MM.1S (cell line): ENCODE data around the gene ITPRIP.

ENCODE experiments used
- DNase-seq: peaks from one replicate; pipeline ENCODE4 v3.0.0-alpha.2; 2015
- H2AFZ ChIP-seq: fragments of 300-600 bp; sonication (generic); 2 replicates; pipeline ENCODE4 v1.6.0; 2016; ENCODE audit warnings: antibody characterized with exemption, low read length
- H3F3A ChIP-seq: fragments of 300-600 bp; sonication (generic); 2 replicates; pipeline ENCODE4 v1.6.1; 2016; ENCODE audit warnings: mild to moderate bottlenecking, antibody characterized with exemption, low read length, moderate library complexity, mixed read lengths; ENCODE audit not compliant: insufficient read depth
- H3K27ac ChIP-seq: fragments of 300-600 bp; sonication (generic); 2 replicates; pipeline ENCODE4 v1.5.1; 2016; ENCODE audit warnings: mild to moderate bottlenecking, low read length
- H3K27me3 ChIP-seq: fragments of 300-600 bp; sonication (generic); replicated peaks from 2 replicates; pipeline ENCODE4 v1.6.0; 2016; ENCODE audit warnings: low read length; ENCODE audit not compliant: insufficient read depth
- H3K36me3 ChIP-seq: fragments of 300-600 bp; sonication (generic); replicated peaks from 2 replicates; pipeline ENCODE4 v1.6.1; 2016; ENCODE audit warnings: mild to moderate bottlenecking, low read length, mixed read lengths; ENCODE audit not compliant: insufficient read depth
- H3K4me1 ChIP-seq: fragments of 300-600 bp; sonication (generic); 2 replicates; pipeline ENCODE4 v1.6.1; 2016; ENCODE audit warnings: low read length, mixed read lengths
- H3K4me2 ChIP-seq: fragments of 300-600 bp; sonication (generic); 2 replicates; pipeline ENCODE4 v1.6.0; 2016; ENCODE audit warnings: low read depth, low read length
- H3K4me3 ChIP-seq: fragments of 300-600 bp; sonication (generic); 2 replicates; pipeline ENCODE4 v1.5.1; 2016; ENCODE audit warnings: low read length, mixed read lengths
- H3K79me2 ChIP-seq: fragments of 300-600 bp; sonication (generic); 2 replicates; pipeline ENCODE4 v1.6.1; 2016; ENCODE audit warnings: mixed run types, low read length, mixed read lengths
- H3K9ac ChIP-seq: fragments of 300-600 bp; sonication (generic); 2 replicates; pipeline ENCODE4 v1.6.1; 2016; ENCODE audit warnings: low read length, mixed read lengths
- H3K9me2 ChIP-seq: fragments of 300-600 bp; sonication (generic); replicated peaks from 2 replicates; pipeline ENCODE4 v1.6.1; 2016; ENCODE audit warnings: mild to moderate bottlenecking, low read length, mixed read lengths; ENCODE audit not compliant: insufficient read depth
- H3K9me3 ChIP-seq: fragments of 300-600 bp; sonication (generic); replicated peaks from 2 replicates; pipeline ENCODE4 v1.6.1; 2016; ENCODE audit warnings: mild to moderate bottlenecking, low read length, mixed read lengths; ENCODE audit not compliant: insufficient read depth
- H4K20me1 ChIP-seq: fragments of 300-600 bp; sonication (generic); 2 replicates; pipeline ENCODE4 v1.6.1; 2016; ENCODE audit warnings: mild to moderate bottlenecking, low read length, moderate library complexity, mixed read lengths; ENCODE audit not compliant: insufficient read depth
- EZH2 ChIP-seq: fragments of 300-600 bp; sonication (generic); optimal IDR thresholded peaks from 2 replicates; pipeline ENCODE3; 2017; ENCODE audit warnings: low read depth, mild to moderate bottlenecking, antibody characterized with exemption, low read length, mixed read lengths
- EZH2phosphoT487 ChIP-seq: fragments of 300-600 bp; sonication (generic); IDR thresholded peaks from 2 replicates; pipeline ENCODE4 v1.6.1; 2018; ENCODE audit warnings: antibody characterized with exemption, low read length
- TF ChIP-seq, protein P1 (sequence below): fragments of 300-600 bp; sonication (generic); IDR thresholded peaks from 2 replicates; pipeline ENCODE4 v1.5.1; 2016; ENCODE audit warnings: antibody characterized with exemption, low read length, mixed read lengths

Gene ITPRIP

DNA sequence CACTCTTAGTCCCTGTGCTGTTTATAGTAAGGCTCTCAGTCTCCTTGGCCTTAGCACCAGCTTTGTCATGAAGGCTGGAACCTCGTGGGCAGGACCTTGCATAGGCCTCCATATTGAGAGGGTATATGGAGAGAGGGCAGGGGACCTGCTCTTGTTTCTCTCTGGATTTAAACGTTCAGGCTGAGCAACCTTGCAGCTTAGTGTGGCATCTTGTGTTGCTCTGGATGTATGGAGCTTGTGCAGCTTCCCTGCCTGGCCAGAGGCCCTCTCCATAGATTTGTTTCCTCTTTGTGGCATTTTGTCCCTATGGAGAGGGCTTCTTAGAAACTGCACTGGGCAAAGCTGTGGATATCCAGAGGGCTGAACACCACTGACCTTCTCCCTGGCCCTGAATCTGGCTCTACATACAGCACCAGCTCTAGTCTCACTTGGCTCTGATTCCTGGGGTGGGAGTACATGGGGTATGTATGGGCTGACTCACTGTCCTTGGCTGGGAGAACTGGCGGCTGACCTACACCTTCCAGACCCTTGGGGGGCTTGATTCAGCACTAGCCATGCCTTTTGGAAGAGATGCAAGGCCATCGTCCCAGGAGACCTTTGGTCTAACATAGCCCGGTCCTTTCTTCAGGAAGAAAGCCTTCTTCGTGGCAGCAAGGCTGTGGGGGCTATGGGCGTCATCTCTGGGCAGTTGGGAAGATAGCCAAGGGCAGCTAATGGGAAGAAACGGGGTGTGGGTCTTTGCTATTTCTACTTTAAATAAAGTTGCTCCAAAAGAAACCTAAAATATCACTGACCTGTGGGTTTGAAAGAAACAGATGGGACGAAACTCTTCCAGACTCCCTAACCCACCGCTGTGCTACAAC is 30.5 kb downstream of the ITPRIP start:
- Histone ChIP-seq H3K79me2 (no peaks in the 10 kb centered on the region), H3K27me3 (no peaks in the 10 kb centered on the region), H3K9me2 (no peaks in the 10 kb centered on the region), H3K4me2 (peak overlapping the region; percentile 61), H3K9me3 (no peaks in the 10 kb centered on the region), H3K36me3 (no peaks in the 10 kb centered on the region), H3K4me1 (peaks cover 17% of the 10 kb centered on the region), H2AFZ (no peak overlapping the region), H3K27ac (peak overlapping the region; percentile 40; the same call in 1 of the 2 replicates), H3K4me3 (no peak overlapping the region), H3F3A (peaks cover 14% of the 10 kb centered on the region; the same call in 1 of the 2 replicates), H4K20me1 (no peaks in the 10 kb centered on the region), H3K9ac (no peak overlapping the region)
- TF ChIP-seq, protein P1, sequence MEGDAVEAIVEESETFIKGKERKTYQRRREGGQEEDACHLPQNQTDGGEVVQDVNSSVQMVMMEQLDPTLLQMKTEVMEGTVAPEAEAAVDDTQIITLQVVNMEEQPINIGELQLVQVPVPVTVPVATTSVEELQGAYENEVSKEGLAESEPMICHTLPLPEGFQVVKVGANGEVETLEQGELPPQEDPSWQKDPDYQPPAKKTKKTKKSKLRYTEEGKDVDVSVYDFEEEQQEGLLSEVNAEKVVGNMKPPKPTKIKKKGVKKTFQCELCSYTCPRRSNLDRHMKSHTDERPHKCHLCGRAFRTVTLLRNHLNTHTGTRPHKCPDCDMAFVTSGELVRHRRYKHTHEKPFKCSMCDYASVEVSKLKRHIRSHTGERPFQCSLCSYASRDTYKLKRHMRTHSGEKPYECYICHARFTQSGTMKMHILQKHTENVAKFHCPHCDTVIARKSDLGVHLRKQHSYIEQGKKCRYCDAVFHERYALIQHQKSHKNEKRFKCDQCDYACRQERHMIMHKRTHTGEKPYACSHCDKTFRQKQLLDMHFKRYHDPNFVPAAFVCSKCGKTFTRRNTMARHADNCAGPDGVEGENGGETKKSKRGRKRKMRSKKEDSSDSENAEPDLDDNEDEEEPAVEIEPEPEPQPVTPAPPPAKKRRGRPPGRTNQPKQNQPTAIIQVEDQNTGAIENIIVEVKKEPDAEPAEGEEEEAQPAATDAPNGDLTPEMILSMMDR: no peak
- TF ChIP-seq EZH2phosphoT487 (no peak), EZH2 (no peak)
- no peak for DNase-seq

DNA sequence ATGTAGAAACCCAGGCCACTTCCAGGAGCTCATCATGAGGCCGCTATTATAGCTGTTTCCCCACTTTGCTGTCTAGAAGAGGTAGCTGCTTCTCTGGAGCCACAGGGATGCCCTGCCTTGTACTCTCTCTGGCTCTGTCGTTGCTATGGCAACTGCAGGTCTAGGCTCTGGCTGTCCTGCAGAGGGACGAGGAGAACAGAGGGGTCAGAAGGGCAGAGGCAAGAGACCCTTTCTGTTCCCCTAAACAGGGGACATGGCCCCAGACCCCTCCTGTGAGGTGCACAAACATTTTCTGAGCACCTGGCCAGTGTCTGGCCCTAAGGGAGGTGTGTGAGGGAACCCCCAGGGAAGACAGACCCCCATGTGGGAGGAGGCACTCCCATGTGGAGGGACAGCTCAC is 31.4 kb downstream of the ITPRIP start:
- H3K27me3 ChIP-seq: no peaks in the 10 kb centered on the region
- H3K9me3 ChIP-seq: no peaks in the 10 kb centered on the region
- no peak overlapping the region for H3K9ac ChIP-seq
- no peaks in the 10 kb centered on the region for H3K36me3 ChIP-seq
- H3F3A ChIP-seq: peaks cover 14% of the 10 kb centered on the region; the same call in 1 of the 2 replicates
- H3K4me1 ChIP-seq: peaks cover 17% of the 10 kb centered on the region
- TF ChIP-seq EZH2 (no peak), EZH2phosphoT487 (no peak)
- TF ChIP-seq, protein P1: no peak
- no peak overlapping the region for H2AFZ ChIP-seq
- no peak for DNase-seq
- no peak overlapping the region for H3K4me3 ChIP-seq
- no peak overlapping the region for H3K27ac ChIP-seq
- H3K4me2 ChIP-seq: no peak overlapping the region
- no peaks in the 10 kb centered on the region for H3K9me2 ChIP-seq
- no peaks in the 10 kb centered on the region for H4K20me1 ChIP-seq
- H3K79me2 ChIP-seq: no peaks in the 10 kb centered on the region

- H4K20me1 ChIP-seq: no peaks in the 10 kb centered on the region
- no peaks in the 10 kb centered on the region for H3K27me3 ChIP-seq
- H3K9me3 ChIP-seq: no peaks in the 10 kb centered on the region
- H3K9ac ChIP-seq: no peak overlapping the region
- H2AFZ ChIP-seq: no peak overlapping the region
- no peaks in the 10 kb centered on the region for H3K79me2 ChIP-seq
- no peak overlapping the region for H3K27ac ChIP-seq
- TF ChIP-seq EZH2: no peak
- TF ChIP-seq, protein P1: no peak
- no peak for TF ChIP-seq EZH2phosphoT487
- H3K4me1 ChIP-seq: peaks cover 32% of the 10 kb centered on the region
- DNase-seq: no peak
- H3K4me2 ChIP-seq: no peak overlapping the region
- no peaks in the 10 kb centered on the region for H3K9me2 ChIP-seq
- H3F3A ChIP-seq: peaks cover 28% of the 10 kb centered on the region; the same call in 1 of the 2 replicates
- no peaks in the 10 kb centered on the region for H3K36me3 ChIP-seq
- H3K4me3 ChIP-seq: no peak overlapping the region
Measured at GRCh38 chr10:104304927-104305326, 33.3 kb downstream of the ITPRIP start.
